ENCODE results near the gene LRRC51.
A peak's percentile ranks its signal among the peaks of the same experiment; 100 is the strongest.
"Not testable (repeated sequence)": the region's sequence is repeated elsewhere in the genome, so short reads cannot be mapped to it uniquely, and the experiment has no call there.

LRRC51 gene

DNA sequence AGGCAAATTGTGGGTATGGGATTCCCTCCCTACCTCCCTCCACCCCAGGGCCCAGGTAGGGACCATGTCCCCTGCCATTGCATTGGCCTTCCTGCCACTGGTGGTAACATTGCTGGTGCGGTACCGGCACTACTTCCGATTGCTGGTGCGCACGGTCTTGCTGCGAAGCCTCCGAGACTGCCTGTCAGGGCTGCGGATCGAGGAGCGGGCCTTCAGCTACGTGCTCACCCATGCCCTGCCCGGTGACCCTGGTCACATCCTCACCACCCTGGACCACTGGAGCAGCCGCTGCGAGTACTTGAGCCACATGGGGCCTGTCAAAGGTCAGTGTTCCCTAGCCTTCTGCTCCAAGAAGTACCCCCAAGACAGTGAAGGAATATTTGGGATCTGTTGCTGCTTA lies 25.2 kb downstream of the LRRC51 start, which contains the start of gene TOMT:
Gene TOMT (plus strand): TSS at position 37 of the 400 bp plus-strand sequence. CDS start 28 bp downstream, at position 65.
- DNase-seq (ENCODE audit: low read depth in 2 of 2): no peak

DNA sequence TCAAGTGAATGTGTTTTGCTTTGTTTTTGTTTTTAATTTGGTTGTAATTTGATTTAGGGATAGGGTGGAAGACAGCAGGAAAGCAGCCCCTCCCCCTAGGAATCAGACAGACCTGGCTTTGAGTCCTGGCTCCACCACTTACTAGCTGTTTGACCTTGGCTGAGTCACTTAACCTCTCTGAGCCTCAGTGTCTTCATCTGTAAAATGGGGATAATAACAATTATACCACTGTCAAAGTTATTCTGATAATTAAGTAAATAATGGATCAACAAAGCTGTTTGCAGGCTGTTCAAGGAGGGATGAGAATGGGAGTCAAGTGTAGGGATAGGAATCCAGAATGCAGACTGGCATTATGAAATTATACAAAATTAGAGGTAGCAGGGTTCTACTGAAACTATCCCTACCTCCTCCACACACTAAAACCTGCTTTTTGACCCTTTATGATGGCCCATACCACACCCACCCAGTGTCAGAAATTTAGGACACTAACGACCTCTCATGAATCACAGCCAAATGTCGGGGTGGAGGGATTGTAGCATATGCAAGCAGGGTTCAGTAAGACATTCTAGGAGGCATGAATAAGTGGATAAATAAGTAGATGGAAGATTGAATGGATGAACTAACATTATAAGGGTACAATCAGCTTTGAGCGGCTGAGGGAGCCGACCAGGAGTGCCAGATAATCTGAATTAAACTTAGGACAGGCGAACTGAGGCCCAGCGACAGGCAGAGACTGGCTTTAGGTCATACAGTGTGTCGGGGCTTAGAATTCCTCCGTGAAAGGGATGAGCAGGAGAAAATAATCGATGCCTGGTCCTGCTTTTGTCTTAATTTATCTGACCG lies 30.9 kb downstream of the LRRC51 start:
- no peak for DNase-seq (ENCODE audit: low read depth in 2 of 2)

DNA sequence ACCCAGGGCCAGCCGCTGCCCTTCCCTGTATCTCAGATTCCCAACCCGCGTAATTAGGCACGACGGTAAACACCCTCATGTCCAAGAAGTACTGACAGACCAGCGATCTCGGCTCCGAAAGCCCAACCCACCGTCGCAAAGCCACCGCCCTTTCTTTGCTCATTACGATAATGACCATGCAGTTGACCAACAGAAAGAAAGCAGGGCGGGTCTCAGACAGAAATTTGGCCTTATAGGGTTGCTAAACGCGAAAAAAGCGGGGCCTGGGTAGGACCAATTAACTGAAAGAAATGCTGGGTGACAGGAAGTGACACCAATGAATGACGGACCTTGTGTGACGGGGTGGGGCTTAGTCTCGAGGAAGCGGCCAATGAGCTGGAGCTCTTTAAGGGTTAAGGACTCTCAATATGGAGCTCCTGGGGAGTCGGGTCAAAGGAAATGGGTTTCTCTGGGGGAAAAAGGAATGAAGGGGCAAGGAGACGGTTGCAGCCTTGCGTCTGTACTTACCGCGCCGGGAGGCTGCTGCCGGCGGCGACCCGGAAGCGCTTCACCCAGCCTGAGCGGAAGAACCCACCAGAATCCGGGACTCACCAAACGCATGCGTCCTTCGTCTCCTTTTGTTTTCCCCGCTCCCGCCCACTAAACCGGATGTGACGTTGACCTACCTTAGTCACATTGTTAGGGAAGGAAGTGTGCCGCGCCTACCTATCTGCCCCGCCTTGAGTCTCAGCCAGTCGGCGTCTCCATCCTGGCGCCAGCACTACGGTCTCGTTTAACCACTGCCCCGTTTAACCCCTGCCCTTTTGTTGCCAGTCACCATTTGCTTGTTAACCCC lies 31.7 kb downstream of the LRRC51 start, which contains the start of gene ANAPC15:
Gene ANAPC15 (minus strand): TSS at position 553 of the 835 bp plus-strand sequence. CDS start 1,419 bp downstream, outside the sequence.
- peak; percentile 95 to 98 for DNase-seq (ENCODE audit: low read depth in 2 of 2)

DNA sequence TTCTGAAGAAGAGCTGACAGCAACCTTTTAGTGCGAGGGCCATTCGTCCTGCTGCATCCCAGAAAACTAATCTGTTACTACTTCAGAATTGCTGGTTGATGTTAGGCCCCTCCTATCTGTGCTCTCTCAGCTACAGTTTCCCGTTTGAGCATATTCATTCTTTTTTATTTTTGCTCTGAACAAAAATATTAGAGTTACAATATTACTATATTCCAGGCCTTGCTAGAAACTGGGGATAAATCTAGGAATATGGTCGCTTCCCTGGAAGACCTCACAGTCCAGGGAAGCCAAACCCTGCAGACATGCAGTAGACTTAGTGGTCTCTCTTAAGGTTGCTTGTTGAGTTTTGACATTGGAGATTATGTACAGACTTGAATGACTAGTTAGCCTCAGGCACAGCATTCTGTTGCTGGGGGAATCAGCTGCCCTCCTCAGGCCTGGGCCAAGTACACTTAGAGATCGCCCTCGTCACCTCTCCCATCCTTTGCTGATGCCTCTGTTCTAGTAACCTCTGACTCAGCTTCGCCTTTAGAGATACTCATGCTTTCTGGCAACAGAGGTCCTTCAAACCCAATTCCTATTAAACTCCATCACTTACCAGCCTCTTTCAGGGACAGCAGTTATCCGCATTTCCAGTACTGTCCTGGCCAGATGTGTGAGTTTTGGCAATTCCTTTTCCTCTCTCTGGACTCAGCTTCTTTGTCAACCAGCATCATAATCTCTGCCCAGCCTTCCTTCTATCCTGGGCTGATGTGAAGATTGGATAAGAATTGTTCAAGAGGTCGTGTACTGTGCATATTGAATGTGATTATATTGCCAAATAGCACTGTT lies 32.5 kb downstream of the LRRC51 start:
- DNase-seq (ENCODE audit: low read depth in 2 of 2): no peak

DNA sequence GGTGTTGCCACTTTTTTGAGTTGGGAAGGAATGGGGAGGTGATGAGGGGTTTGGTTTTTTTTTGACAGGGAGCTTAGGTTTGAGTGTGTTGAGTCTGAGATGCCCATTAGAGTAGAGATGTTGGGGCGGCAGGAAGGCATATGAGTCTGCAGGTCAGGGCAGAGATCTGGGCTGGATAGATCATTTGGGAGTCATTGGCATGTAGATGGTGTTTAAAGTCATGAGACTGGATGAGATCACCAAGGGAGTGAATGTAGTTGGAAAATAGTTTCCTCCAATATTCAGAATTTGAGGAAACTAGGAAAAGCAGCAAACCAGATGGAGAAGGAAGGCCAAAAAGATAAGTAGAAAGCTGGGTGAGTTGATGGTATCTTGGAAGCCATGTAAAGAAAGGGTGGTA lies 33.9 kb downstream of the LRRC51 start:
- DNase-seq (ENCODE audit: low read depth in 2 of 2): no peak

DNA sequence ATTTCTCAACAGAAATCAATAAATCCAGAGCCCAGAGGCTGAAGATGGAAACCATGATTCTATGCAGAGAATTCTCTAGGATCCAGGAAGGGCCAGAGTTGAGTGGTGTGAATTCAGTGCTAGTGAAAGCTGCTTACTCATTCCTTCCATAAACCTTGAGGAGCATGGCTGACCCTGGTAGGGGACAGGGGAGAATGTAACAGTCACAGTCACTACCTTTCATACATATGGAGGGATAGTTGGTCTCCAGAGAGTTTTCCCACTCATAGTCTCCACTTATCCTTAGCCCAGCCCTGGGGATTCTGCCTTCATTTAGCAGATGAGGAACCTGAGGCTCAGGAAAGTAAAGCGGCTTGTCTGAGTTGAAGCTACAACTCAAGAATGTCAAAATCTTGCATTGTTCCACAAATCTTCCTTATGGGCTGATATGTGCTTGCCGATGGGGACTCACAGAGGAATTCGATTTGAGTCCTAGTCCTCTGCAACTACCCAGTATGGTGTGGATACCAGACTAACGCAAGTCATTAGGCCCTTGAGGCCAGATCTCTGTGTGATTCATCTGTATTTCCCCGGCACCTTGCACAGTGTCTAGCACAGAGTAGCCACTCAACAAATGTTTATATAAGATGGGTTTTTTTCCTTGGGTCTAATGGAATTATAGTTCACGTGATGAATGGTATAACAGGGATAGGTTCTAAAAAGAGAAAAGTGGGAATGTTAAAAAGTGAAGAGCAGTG lies 35.5 kb downstream of the LRRC51 start:
- DNase-seq (ENCODE audit: low read depth in 2 of 2): no peak

DNA sequence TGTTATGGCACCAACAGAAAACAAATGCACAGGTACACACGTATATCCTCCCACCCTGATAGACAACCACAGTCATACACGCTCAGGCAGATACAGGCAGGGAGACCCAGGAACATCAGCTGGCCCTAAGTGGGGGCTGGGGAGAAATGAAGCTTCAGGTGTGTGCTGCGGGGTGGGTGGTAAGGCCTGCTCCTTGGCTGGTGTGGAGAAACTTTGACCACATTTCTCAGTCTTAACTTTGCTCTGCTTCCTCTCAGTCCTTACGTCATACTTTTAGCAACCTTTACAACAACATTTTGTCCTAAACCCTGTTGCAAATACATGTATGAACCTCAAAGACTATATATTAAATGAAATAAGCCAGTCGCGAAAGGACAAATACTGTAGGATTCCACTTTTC lies 38.5 kb downstream of the LRRC51 start:
- DNase-seq (ENCODE audit: low read depth in 2 of 2): no peak

DNA sequence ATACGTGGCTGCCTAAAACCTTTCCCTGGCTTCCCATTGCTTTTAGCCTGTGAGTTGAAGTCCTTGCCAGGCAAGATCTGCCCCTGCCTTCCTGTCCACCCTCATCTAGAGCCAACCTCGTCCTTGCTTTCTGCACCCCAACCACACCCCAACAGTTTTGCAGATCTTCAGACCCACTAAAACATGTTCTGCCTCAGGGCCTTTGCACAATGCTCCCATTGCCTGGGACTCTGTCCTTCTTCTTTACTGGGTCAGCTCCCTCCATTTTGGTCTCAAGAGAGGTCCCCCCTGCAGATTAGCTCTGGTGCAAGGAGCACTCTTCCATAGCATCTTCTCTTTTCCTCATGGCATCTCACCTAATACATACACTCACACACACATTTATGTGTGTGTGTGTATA lies 40.3 kb downstream of the LRRC51 start:
- DNase-seq (ENCODE audit: low read depth in 2 of 2): no peak

DNA sequence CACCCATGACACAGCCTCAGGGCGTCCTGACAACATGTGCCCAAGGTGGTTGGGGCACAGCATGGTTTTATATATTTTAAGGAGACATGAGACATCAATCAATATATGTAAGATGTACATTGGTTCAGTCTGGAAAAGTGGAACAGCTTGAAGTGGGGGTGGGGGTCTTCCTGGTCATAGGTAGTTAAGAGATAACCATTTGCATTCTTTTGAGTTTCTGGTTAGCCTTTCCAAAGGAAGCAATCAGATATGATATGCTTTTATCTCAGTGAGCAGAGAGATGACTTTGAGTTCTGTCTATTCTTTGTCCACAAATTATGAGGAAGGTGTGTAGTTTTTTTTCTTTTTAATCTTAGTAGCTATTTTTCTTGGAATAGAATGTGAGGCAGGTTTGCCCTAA lies 42.0 kb downstream of the LRRC51 start:
- DNase-seq (ENCODE audit: low read depth in 2 of 2): no peak

DNA sequence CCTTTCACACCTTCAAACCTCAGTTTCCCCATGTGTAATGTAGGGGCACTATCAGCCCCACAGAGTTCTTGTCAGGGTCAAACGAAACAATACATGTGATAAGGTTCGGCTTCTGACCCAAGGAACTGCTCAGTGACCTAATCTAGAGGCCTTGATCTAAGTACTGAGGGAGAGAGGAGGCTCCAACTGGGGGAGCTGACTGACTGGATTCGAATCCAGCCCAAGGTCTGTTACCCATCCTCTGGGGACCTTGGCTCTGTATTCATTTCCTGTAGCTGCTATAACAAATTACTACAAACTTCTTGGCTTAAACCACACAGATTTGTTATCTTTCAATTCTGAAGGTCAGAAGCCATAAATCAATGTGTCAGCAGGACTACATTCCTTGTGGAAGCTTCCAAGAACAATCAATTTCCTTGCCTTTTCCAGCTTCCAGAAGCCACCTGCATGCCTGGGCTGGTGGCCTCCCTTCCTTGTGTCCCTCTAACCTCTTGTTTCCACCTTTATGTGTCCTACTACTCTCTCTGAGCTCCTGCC lies 42.5 kb downstream of the LRRC51 start:
- DNase-seq (ENCODE audit: low read depth in 2 of 2): no peak

DNA sequence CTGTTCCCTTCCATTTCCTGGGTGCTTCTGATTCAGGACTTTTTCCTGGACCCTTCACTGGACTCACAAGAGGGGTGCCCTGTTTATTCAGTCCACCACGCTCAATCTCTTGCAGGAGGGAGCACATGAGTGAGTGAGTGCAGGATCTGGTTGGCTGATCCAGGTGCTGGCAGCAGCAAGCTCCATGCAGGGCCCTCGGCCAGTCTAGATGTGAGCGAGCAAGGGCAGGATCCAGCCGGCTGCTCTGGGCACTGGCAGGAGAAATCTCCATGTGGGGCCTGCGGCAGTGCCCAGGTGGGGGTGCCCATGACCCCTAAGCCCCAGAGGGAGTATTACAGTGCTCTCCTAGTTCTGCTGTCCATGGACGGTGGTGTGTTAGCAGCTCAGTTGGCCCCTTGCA lies 43.4 kb downstream of the LRRC51 start:
- DNase-seq (ENCODE audit: low read depth in 2 of 2): no peak

DNA sequence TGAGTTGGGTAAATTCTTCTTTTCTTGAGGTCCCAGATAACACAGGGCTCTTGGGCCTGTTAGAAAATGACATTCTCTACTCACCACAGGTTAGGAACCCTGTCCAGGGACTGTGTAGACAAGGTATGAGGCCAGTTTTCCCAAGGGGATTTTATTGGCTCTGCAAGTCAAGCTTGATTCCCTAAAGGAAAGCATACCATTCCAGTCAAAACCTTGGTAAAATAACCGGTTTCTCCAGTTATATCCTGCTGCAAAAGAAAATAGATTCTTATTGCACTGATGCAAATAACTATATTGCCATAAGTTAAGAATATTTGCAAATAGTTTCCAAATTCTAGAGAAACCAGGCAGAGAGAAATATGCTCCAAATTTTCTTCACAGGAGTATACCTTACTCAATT lies 45.3 kb downstream of the LRRC51 start:
- no peak for DNase-seq (ENCODE audit: low read depth in 2 of 2)

DNA sequence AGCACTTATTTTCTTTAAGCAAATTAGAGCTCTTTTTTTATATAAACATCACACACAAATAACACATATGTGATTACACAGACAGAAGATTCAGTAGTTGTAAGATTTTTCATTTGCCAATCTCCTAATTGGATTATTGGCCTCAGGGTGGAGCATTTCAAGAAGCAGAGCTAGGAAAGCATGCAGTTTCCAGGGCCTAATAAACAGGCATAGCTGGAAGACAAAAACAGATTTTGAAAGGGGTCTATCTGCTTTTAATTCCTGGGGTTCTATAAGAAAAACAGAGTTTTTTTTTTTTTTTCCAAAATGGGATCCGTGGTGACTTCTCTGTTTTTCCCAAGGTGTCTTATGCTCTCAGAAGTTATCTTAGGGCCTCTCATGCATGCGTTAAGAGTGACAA lies 47.3 kb downstream of the LRRC51 start:
- no peak for DNase-seq (ENCODE audit: low read depth in 2 of 2)

DNA sequence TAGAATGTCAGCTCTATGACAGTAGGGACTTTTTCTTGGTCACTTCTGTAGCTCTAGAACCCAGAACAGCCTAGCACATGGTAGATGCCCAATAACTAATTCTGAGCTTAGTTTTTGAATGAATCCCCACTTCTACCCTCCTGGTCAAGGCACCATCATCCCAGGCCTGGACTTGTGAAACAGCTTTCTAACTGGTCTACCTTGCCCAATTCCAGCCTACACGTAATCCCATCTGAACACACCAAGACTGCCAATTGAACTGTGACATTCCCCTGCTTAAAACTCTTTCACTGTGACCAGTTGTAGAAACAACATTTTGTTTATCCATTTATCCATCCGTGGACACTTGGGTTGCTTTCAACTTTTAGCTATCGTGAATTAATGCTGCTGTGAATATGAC lies 48.7 kb downstream of the LRRC51 start:
- DNase-seq (ENCODE audit: low read depth in 2 of 2): no peak

DNA sequence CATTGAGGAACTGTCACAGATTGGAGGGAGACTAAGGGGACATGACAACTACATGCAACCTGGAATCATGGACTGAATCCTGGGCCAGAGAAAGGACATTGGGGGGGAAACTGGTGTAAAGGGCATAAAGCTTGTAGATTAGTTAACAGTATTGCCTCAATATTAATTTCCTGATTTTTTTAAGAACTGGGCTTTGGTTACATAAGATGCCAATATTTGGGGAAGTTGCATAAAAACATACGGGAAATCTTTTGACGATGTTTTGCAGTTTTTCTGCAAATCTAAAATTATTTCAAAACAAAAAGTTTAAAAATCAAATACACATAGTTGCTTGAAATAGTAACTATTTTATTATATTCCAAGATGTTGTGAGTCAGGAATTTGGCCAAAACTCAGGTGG lies 52.0 kb downstream of the LRRC51 start:
- no peak for DNase-seq (ENCODE audit: low read depth in 2 of 2)

DNA sequence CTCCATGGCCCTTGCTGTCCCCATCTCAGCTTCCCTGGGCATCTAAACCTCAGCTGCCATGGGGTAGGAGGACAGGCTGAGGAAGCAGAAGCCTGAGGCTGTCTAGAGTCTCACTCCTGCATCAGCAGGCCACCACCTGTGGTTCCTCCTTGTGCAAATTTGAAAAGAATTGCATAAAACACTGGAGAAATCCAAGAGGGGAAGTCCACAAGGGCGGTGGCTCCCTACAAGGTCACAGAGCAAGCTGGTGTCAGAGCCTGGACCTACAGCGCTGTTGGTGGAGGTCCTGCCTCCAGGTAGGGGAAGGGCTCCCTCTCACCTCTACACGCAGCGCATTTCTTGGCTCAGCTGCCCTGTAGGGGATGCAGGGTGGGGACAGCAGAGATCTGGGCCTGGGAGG lies 54.8 kb downstream of the LRRC51 start, which contains the start of gene FOLR3:
Gene FOLR3 (plus strand): TSS at position 253 of the 400 bp plus-strand sequence. CDS start 228 bp downstream, outside the sequence.
- DNase-seq (ENCODE audit: low read depth in 2 of 2): not testable (repeated sequence)

DNA sequence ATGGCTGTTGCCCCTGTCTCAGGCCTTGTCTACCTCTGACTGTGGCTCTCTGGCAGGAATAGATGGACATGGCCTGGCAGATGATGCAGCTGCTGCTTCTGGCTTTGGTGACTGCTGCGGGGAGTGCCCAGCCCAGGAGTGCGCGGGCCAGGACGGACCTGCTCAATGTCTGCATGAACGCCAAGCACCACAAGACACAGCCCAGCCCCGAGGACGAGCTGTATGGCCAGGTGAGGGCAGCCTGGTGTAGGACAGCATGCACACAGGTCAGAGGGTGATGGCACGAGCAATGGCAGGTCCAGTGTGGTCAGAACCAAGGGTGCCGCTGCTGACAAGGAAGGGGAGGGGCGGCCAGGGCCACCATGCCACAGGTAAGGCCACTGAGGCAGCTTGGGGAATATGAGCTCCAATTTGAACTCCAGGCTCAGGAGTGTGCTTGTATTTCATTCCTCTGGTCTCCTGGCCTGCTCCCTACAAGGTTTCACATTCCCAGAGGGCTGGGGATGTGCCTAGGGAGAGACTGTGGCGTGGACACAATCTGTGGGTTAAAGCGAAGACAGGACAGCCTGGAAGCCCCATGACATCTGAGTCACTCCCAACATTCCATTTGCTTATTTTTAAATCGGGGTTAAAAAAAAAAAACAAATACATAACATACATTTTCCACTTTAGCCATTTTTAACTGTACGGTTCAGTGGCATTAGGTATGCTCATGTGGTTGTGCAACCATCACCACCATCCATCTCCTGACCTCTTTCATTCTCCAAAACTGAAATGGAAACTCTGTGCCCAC lies 55.4 kb downstream of the LRRC51 start:
- no peak for DNase-seq (ENCODE audit: low read depth in 2 of 2)

DNA sequence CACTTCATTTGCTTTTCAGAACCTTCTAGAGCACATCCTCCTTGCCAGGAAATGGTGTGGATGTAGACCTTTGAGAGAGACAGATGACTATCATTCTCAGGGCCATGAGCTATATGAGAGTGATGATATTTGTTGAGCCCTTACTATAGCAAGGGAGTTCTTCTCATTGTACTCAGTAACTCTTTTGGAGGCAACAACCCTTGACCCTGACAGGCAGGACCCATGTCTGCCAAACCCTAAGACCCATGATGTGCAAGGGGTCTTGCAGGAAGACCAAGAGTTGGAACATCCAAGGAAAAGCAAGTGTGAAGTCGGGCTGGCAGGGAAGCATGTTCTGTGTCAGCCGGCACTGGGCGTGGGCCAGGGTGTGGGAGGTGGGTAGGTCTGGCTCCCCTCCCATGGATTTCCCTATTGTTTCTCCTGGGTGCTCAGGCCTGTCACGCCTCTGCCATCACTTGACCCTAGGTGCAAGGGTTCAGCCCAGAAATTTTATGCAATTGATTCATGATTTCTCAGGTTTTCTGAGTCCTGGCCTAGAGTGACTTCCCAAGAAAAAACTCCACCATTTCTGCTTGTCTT lies 56.1 kb downstream of the LRRC51 start:
- DNase-seq (ENCODE audit: low read depth in 2 of 2): no peak

DNA sequence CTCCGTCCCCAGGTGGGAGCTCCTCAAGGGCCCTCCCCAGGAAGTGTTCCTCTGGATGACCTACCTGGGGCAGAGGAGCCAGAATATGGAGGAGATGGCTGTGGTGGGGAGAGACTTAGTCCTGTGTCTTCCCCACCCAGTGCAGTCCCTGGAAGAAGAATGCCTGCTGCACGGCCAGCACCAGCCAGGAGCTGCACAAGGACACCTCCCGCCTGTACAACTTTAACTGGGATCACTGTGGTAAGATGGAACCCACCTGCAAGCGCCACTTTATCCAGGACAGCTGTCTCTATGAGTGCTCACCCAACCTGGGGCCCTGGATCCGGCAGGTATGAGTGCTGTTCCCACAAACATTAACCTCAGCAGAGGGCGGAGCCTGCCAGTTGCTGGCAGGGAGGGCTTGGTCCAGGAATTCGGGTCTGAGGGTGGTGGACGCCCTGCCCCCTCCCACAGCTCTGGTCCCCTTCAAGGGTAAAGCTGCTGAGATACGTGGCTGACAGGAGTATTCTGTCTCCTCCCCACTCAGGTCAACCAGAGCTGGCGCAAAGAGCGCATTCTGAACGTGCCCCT lies 58.3 kb downstream of the LRRC51 start:
- no peak for DNase-seq (ENCODE audit: low read depth in 2 of 2)
